Ovary (tissue), 10 donors: ENCODE measurements around the gene DIAPH3. TPM values are rescaled to one million over a fixed set of nuclear protein-coding genes. Genes with fewer than 3 reads are reported as not detected.
A peak's percentile ranks its signal among the peaks of the same experiment; 100 is the strongest.
"Not testable (repeated sequence)": the region's sequence is repeated elsewhere in the genome, so short reads cannot be mapped to it uniquely, and the experiment has no call there.

Experiments
- DNase-seq, 5 donors: peaks; one replicate each; pipeline ENCODE4 v3.0.0-alpha.2; 2019 to 2020
- H3K27ac ChIP-seq, 2 donors: fragments of 200-600 bp; one replicate each; pipeline versions ENCODE4 v1.5.1 to v1.8.0; 2019 to 2022
- H3K27me3 ChIP-seq: fragments of 200-600 bp; one replicate; pipeline ENCODE4 v1.8.0; 2022
- H3K36me3 ChIP-seq: fragments of 200-600 bp; sonication (generic); one replicate; pipeline ENCODE4 v1.5.1; 2019
- H3K4me1 ChIP-seq: one replicate; pipeline ENCODE4 v1.8.1; 2013; ENCODE audit warnings: mild to moderate bottlenecking, moderate library complexity; ENCODE audit not compliant: insufficient read depth
- H3K4me3 ChIP-seq: fragments of 200-600 bp; sonication (generic); one replicate; pipeline ENCODE4 v1.5.1; 2017
- H3K9me3 ChIP-seq, 2 donors: fragments of 200-600 bp in 1 of 2; sonication (generic) in 1 of 2; one replicate each; pipeline versions ENCODE4 v1.5.1 to v1.8.1; 2013 to 2019; ENCODE audit warnings: mild to moderate bottlenecking in 1 of 2, moderate library complexity in 1 of 2
- EP300 ChIP-seq: sonication (generic); formaldehyde crosslinking; IDR thresholded peaks from one replicate; pipeline ENCODE4 v1.6.1; 2017; ENCODE audit warnings: antibody characterized with exemption
- POLR2A ChIP-seq: fragments of 450-650 bp; IDR thresholded peaks from one replicate; pipeline ENCODE4 v1.6.1; 2017; ENCODE audit warnings: antibody characterized with exemption, mild to moderate bottlenecking, moderate library complexity
- WGBS, 3 donors: extraction: QIAGEN DNeasy Blood & Tissue Kit in 1 of 3; methylation state at CpG; one replicate each; pipeline versions ENCODE4 v1.1.5 to v1.1.7; 2013 to 2017; 5-methylcytosine and 5-hydroxymethylcytosine counted together
- intact Hi-C, 4 donors: fragments of 100-400 bp; cut with DNase I; formaldehyde crosslinking; loops; one replicate each; pipeline versions ENCODE4 v1.11.0 to v1.15.1; 2022 to 2023
- long read RNA-seq, 3 donors: library from polyadenylated mRNA in 2 of 3; unstranded in 2 of 3; transcript quantifications; one replicate each; pipeline ENCODE4 v2.0.0 and lab custom pipeline, GENCODE V29; 2021 to 2026
- polyA plus RNA-seq, 2 donors: library from polyadenylated mRNA; stranded (reverse); fragments of 200-250 nt in 1 of 2; fragments of 350-450 nt in 1 of 2; fragmentation: Illumina TruSeq in 1 of 2; extraction: RNeasy Lipid Tissue Mini Kit (QIAGEN cat#74804) in 1 of 2; gene quantifications; one replicate each; pipeline ENCODE4 v1.2.3, GENCODE V29; 2013 to 2014
- total RNA-seq, 7 donors: library from RNA; depleted of rRNA in 2 of 7; stranded (reverse); fragments of >200 nt in 2 of 7; fragmentation: NEBNext Ultra II Directional in 3 of 7; extraction: Animal tissue kit (Norgen Biotek cat#: 25700) in 3 of 7; gene quantifications; one replicate each; pipeline versions ENCODE4 v1.1.0 to v1.2.4, GENCODE V29; 2016 to 2023
- TF ChIP-seq, protein P1 (sequence below), 3 donors: fragments of 450-650 bp in 2 of 3; fragments of 200-600 bp in 1 of 3; IDR thresholded peaks; one replicate each; pipeline versions ENCODE4 v1.5.1 to v1.8.0; 2016 to 2022; ENCODE audit warnings: antibody characterized with exemption in 3 of 3, mild to moderate bottlenecking in 1 of 3
- donor health status: DM: no; HTN: no; CAD: no; lungs with moderate emphysema.
- donor health status: DM: no; HTN: no; CAD: no.
- donor health status: Bipolar disorder and iron deficiency.
- donor health status: DM: yes; HTN: yes; CAD: no.
- donor health status: DM: no; HTN: no; CAD: no.
- donor health status: DM: yes; HTN: yes; CAD: no.

DIAPH3 gene
- total RNA-seq (1 to 10 TPM in 1 of 7 donors, under 1 TPM in 5, not detected in 1; 0.13 to 2.6 (median 0.35) TPM), polyA plus RNA-seq (1 to 10 TPM in 1 of 2 donors, under 1 TPM in 1; 0.42 to 1.2 TPM)
- long read RNA-seq, donor 1, result 0 reads
- long read RNA-seq, donor 2, partial matches to known transcripts, result 0 of 1 reads
- long read RNA-seq, donor 2, other reads (novel, unspliced or antisense), result 0 of 1 reads
- long read RNA-seq, donor 3, result 0 reads

GRCh38 chr13:60163478-60164233 lies at the start of gene DIAPH3:
TSS of gene DIAPH3 (minus strand) at chr13:60163928. CDS start at chr13:60163766, 162 bp downstream.
- WGBS, 3 donors, result 0 to 1% (median 1%) methylated on average over 51 to 54 of the region's 54 CpGs
- peak within 1 kb of the TSS; percentile 84 to 89 for H3K27ac ChIP-seq
- H3K9me3 ChIP-seq, result no peaks in the 10 kb centered on the region
- H3K36me3 ChIP-seq, result no peaks in the 10 kb centered on the region
- peak; percentile 94 to 98 (median 95) for DNase-seq
- H3K4me3 ChIP-seq, result peak within 1 kb of the TSS; percentile 50
- H3K27me3 ChIP-seq, result no peaks in the 10 kb centered on the region
- H3K4me1 ChIP-seq, result peaks cover 4% of the 10 kb centered on the region
- TF ChIP-seq, protein P1, sequence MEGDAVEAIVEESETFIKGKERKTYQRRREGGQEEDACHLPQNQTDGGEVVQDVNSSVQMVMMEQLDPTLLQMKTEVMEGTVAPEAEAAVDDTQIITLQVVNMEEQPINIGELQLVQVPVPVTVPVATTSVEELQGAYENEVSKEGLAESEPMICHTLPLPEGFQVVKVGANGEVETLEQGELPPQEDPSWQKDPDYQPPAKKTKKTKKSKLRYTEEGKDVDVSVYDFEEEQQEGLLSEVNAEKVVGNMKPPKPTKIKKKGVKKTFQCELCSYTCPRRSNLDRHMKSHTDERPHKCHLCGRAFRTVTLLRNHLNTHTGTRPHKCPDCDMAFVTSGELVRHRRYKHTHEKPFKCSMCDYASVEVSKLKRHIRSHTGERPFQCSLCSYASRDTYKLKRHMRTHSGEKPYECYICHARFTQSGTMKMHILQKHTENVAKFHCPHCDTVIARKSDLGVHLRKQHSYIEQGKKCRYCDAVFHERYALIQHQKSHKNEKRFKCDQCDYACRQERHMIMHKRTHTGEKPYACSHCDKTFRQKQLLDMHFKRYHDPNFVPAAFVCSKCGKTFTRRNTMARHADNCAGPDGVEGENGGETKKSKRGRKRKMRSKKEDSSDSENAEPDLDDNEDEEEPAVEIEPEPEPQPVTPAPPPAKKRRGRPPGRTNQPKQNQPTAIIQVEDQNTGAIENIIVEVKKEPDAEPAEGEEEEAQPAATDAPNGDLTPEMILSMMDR (IDR thresholded peaks at IDR 0.05), result no peak
- no peak for TF ChIP-seq EP300
- TF ChIP-seq POLR2A, result peak; percentile 74
- intact Hi-C loops, result loop anchor here in 1 of 4 donors (5.0 kb wide), 1 partner anchor 234 kb away; the partner anchor contains the start of gene TDRD3

DNA sequence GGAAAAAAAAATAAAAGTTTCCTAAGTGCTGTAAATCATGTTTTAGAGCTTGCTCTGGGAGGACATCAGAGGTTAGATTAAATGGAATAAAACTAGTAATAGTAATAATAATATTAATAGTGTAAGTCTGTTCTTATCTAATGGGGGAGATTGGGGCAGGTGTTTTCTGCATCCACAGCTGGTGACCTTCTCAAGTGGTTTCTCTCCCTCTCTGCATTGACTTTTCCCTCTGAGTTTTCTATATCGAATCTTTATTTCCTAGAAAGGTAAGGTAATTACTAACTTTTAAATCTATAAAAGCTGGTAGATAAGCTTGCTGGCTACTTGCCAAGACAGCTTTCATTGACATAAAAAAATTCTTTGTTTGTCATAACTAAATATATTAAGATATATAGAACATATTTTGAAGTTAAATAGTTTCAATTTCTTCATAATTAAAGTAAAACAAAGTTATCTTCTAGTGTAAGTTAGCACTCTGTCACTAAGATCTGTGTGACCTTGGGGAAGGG lies 49.6 kb upstream of the DIAPH3 start:
- H3K4me1 ChIP-seq, result no peaks in the 10 kb centered on the region
- whole genome bisulfite sequencing, 3 donors, result 8 to 25% (median 13%) methylated on average over 1 of the region's 1 CpG
- H3K36me3 ChIP-seq, result no peaks in the 10 kb centered on the region
- no peaks in the 10 kb centered on the region for H3K9me3 ChIP-seq
- no peak overlapping the region for H3K27ac ChIP-seq
- H3K4me3 ChIP-seq, result no peak overlapping the region
- DNase-seq, result no peak
- intact Hi-C loops, result no loop called here
- TF ChIP-seq, protein P1 (IDR thresholded peaks at IDR 0.05), result no peak
- TF ChIP-seq POLR2A (no peak), EP300 (no peak)
- H3K27me3 ChIP-seq, result no peaks in the 10 kb centered on the region

GRCh38 chr13:60211548-60211947 lies 47.8 kb upstream of the DIAPH3 start:
- Histone ChIP-seq H3K4me1 (no peaks in the 10 kb centered on the region), H3K9me3 (no peaks in the 10 kb centered on the region), H3K4me3 (no peak overlapping the region), H3K27ac (no peak overlapping the region), H3K36me3 (no peaks in the 10 kb centered on the region), H3K27me3 (no peaks in the 10 kb centered on the region)
- intact Hi-C loops, result no loop called here
- WGBS, 3 donors, result 90 to 96% (median 94%) methylated on average over 2 of the region's 2 CpGs
- DNase-seq, result no peak
- TF ChIP-seq, protein P1 (IDR thresholded peaks at IDR 0.05), result no peak
- TF ChIP-seq EP300 (no peak), POLR2A (no peak)

GRCh38 chr13:60210510-60211330 lies 47.0 kb upstream of the DIAPH3 start:
- 72 to 79% (median 79%) methylated on average over 4 of the region's 4 CpGs for WGBS, 3 donors
- intact Hi-C loops, result no loop called here
- no peak overlapping the region for H3K4me3 ChIP-seq
- H3K36me3 ChIP-seq, result no peaks in the 10 kb centered on the region
- no peaks in the 10 kb centered on the region for H3K9me3 ChIP-seq
- TF ChIP-seq POLR2A (no peak), EP300 (no peak)
- TF ChIP-seq, protein P1 (IDR thresholded peaks at IDR 0.05), result no peak
- no peak overlapping the region for H3K27ac ChIP-seq
- H3K27me3 ChIP-seq, result no peaks in the 10 kb centered on the region
- no peak for DNase-seq
- H3K4me1 ChIP-seq, result no peaks in the 10 kb centered on the region

- intact Hi-C loops, H3K27me3 ChIP-seq, H3K4me3 ChIP-seq, H3K4me1 ChIP-seq, H3K36me3 ChIP-seq, H3K9me3 ChIP-seq, DNase-seq, H3K27ac ChIP-seq: not testable (repeated sequence)
- 79 to 88% (median 83%) methylated on average over 10 of the region's 10 CpGs for WGBS, 3 donors
These were observed 41.8 kb upstream of the DIAPH3 start for GRCh38 chr13:60205499-60205898.
